HEK293 (cell line): Measurements from ENCODE around the gene ING4.
A peak's percentile ranks its signal among the peaks of the same experiment; 100 is the strongest.

Experiments
- BCL11B ChIP-seq: fragments of 450-650 bp; formaldehyde crosslinking; IDR thresholded peaks from 2 replicates; pipeline ENCODE4 v1.5.1; 2016; ENCODE audit warnings: low read depth, missing biosample characterization, missing genetic modification characterization
- KLF16 ChIP-seq: fragments of 450-650 bp; formaldehyde crosslinking; IDR thresholded peaks from 2 replicates; pipeline ENCODE4 v1.5.1; 2017; ENCODE audit warnings: missing biosample characterization, missing genetic modification characterization
- SP7 ChIP-seq: fragments of 450-650 bp; formaldehyde crosslinking; IDR thresholded peaks from 2 replicates; pipeline ENCODE4 v1.5.1; 2016; ENCODE audit warnings: missing biosample characterization, missing genetic modification characterization
- ZBTB48 ChIP-seq: fragments of 450-650 bp; formaldehyde crosslinking; IDR thresholded peaks from 2 replicates; pipeline ENCODE4 v1.5.1; 2016; ENCODE audit warnings: missing biosample characterization, missing genetic modification characterization
- ZIC2 ChIP-seq: fragments of 450-650 bp; formaldehyde crosslinking; IDR thresholded peaks from 2 replicates; pipeline ENCODE4 v1.5.1; 2016; ENCODE audit warnings: missing biosample characterization, missing genetic modification characterization
- ZNF114 ChIP-seq: fragments of 450-650 bp; formaldehyde crosslinking; IDR thresholded peaks from 2 replicates; pipeline ENCODE4 v1.5.0; 2017; ENCODE audit warnings: missing biosample characterization, missing genetic modification characterization
- ZNF140 ChIP-seq: fragments of 450-650 bp; formaldehyde crosslinking; IDR thresholded peaks from 2 replicates; pipeline ENCODE4 v1.5.1; 2016; ENCODE audit warnings: missing biosample characterization, missing genetic modification characterization
- ZNF157 ChIP-seq: fragments of 450-650 bp; formaldehyde crosslinking; IDR thresholded peaks from 2 replicates; pipeline ENCODE4 v1.5.1; 2016; ENCODE audit warnings: missing biosample characterization, missing genetic modification characterization
- ZNF175 ChIP-seq: fragments of 450-650 bp; formaldehyde crosslinking; IDR thresholded peaks from 2 replicates; pipeline ENCODE4 v1.5.1; 2016; ENCODE audit warnings: missing biosample characterization, missing genetic modification characterization
- ZNF2 ChIP-seq: fragments of 450-650 bp; formaldehyde crosslinking; IDR thresholded peaks from 2 replicates; pipeline ENCODE4 v1.5.1; 2016; ENCODE audit warnings: missing biosample characterization, missing genetic modification characterization
- ZNF211 ChIP-seq: fragments of 450-650 bp; formaldehyde crosslinking; IDR thresholded peaks from 2 replicates; pipeline ENCODE4 v1.5.1; 2016; ENCODE audit warnings: low read depth, missing biosample characterization, missing genetic modification characterization
- ZNF214 ChIP-seq: fragments of 450-650 bp; formaldehyde crosslinking; IDR thresholded peaks from 2 replicates; pipeline ENCODE4 v1.5.1; 2017; ENCODE audit warnings: missing biosample characterization, mild to moderate bottlenecking, missing genetic modification characterization, borderline replicate concordance
- ZNF274 ChIP-seq, 2 experiments: fragments of 200-500 bp in 1 of 2; fragments of 450-650 bp in 1 of 2; sonication (Bioruptor generic) in 1 of 2; formaldehyde crosslinking in 1 of 2; IDR thresholded peaks; 2 replicates each; pipeline versions ENCODE4 v1.5.1 to v1.6.1; 2014 to 2016; ENCODE audit warnings: borderline replicate concordance in 1 of 2, inconsistent platforms in 1 of 2, low read length in 1 of 2, missing biosample characterization in 1 of 2, missing genetic modification characterization in 1 of 2
- ZNF354C ChIP-seq: fragments of 450-650 bp; formaldehyde crosslinking; IDR thresholded peaks from 2 replicates; pipeline ENCODE4 v1.5.1; 2016; ENCODE audit warnings: missing biosample characterization, missing genetic modification characterization, low read depth, borderline replicate concordance
- ZNF426 ChIP-seq: fragments of 450-650 bp; formaldehyde crosslinking; IDR thresholded peaks from 2 replicates; pipeline ENCODE4 v1.5.1; 2017; ENCODE audit warnings: missing biosample characterization, missing genetic modification characterization, mild to moderate bottlenecking, inconsistent platforms, moderate library complexity
- ZNF48 ChIP-seq: fragments of 450-650 bp; formaldehyde crosslinking; IDR thresholded peaks from 2 replicates; pipeline ENCODE4 v1.5.1; 2016; ENCODE audit warnings: missing biosample characterization, missing genetic modification characterization
- ZNF514 ChIP-seq: fragments of 450-650 bp; formaldehyde crosslinking; IDR thresholded peaks from 2 replicates; pipeline ENCODE4 v1.5.1; 2016; ENCODE audit warnings: missing biosample characterization, missing genetic modification characterization
- ZNF544 ChIP-seq: fragments of 450-650 bp; formaldehyde crosslinking; IDR thresholded peaks from 2 replicates; pipeline ENCODE4 v1.5.0; 2017; ENCODE audit warnings: missing biosample characterization, missing genetic modification characterization
- ZNF548 ChIP-seq: fragments of 450-650 bp; formaldehyde crosslinking; IDR thresholded peaks from 2 replicates; pipeline ENCODE4 v1.5.1; 2016; ENCODE audit warnings: missing biosample characterization, missing genetic modification characterization
- ZNF571 ChIP-seq: fragments of 450-650 bp; formaldehyde crosslinking; IDR thresholded peaks from 2 replicates; pipeline ENCODE4 v1.5.0; 2017; ENCODE audit warnings: missing biosample characterization, missing genetic modification characterization
- ZNF664 ChIP-seq: fragments of 450-650 bp; formaldehyde crosslinking; IDR thresholded peaks from 2 replicates; pipeline ENCODE4 v1.5.1; 2016; ENCODE audit warnings: missing biosample characterization, missing genetic modification characterization
- ZNF747 ChIP-seq: fragments of 450-650 bp; formaldehyde crosslinking; IDR thresholded peaks from 2 replicates; pipeline ENCODE4 v1.5.1; 2016; ENCODE audit warnings: missing biosample characterization, missing genetic modification characterization
- ZNF792 ChIP-seq: fragments of 450-650 bp; formaldehyde crosslinking; IDR thresholded peaks from 2 replicates; pipeline ENCODE4 v1.5.1; 2016; ENCODE audit warnings: missing biosample characterization, missing genetic modification characterization
- TF ChIP-seq, protein P1 (sequence below): sonication (generic); formaldehyde crosslinking; IDR thresholded peaks from 2 replicates; pipeline ENCODE4 v1.8.1; 2022; ENCODE audit warnings: mild to moderate bottlenecking, moderate library complexity, missing genetic modification reagents
- TF ChIP-seq, protein P2 (sequence below): fragments of 450-650 bp; formaldehyde crosslinking; IDR thresholded peaks from 2 replicates; pipeline ENCODE4 v1.5.1; 2016; ENCODE audit warnings: missing biosample characterization, missing genetic modification characterization
- TF ChIP-seq, protein P3 (sequence below): fragments of 450-650 bp; IDR thresholded peaks from 2 replicates; pipeline ENCODE4 v1.5.1; 2018; ENCODE audit warnings: missing biosample characterization, mild to moderate bottlenecking, missing genetic modification characterization
- TF ChIP-seq, protein P4 (sequence below): fragments of 450-650 bp; formaldehyde crosslinking; IDR thresholded peaks from 2 replicates; pipeline ENCODE4 v1.5.1; 2016; ENCODE audit warnings: missing biosample characterization, missing genetic modification characterization, low read depth
- TF ChIP-seq, protein P5 (sequence below): fragments of 450-650 bp; formaldehyde crosslinking; IDR thresholded peaks from 2 replicates; pipeline ENCODE4 v1.5.1; 2017; ENCODE audit warnings: missing biosample characterization, mild to moderate bottlenecking, missing genetic modification characterization, moderate library complexity
- TF ChIP-seq, protein P6 (sequence below): fragments of 450-650 bp; formaldehyde crosslinking; IDR thresholded peaks from 2 replicates; pipeline ENCODE4 v1.5.1; 2016; ENCODE audit warnings: missing biosample characterization, missing genetic modification characterization
- TF ChIP-seq, protein P7 (sequence below): IDR thresholded peaks from 2 replicates; pipeline ENCODE4 v1.6.1; 2011; ENCODE audit warnings: mild to moderate bottlenecking, low read depth, low read length, borderline replicate concordance

ING4 gene

DNA sequence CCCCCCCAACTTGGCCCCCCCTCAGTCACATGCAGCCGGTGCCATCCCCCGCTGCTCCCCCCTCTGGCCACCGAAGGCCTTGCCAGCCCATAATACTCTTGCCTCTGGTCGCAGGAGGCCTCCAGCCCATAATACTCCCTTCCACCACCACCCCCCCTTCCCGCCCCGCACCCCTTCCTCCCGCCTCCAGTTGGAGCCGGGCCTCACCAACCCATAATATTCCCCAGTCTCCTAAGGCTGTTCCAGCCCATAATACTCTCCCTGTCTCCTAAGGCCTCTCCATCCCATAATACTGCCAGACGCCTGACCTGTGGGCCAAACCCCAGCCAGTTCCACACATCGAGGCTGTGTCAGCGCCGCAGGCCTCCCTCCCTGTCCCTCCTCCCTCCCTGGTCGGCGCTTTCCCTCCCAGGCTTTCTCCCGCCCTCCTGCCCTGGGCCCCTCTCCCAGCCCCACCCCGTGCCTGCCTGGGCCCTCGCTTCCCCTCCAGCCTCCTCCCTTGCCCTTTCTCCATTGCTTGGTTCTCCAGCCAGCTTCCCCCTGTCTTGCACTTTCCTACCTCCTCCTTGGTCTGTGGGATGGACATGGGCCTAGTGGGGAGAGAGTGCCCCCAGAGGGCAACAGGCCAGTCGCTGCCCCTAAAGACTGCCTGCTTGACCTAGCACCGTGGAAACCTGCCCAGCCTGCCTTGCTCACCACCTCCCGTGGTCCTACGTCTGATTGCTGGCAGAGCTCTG lies 49.0 kb downstream of the ING4 start (continued):
- no peak for TF ChIP-seq ZNF214 (tag by site-specific recombination)
- TF ChIP-seq, protein P1, sequence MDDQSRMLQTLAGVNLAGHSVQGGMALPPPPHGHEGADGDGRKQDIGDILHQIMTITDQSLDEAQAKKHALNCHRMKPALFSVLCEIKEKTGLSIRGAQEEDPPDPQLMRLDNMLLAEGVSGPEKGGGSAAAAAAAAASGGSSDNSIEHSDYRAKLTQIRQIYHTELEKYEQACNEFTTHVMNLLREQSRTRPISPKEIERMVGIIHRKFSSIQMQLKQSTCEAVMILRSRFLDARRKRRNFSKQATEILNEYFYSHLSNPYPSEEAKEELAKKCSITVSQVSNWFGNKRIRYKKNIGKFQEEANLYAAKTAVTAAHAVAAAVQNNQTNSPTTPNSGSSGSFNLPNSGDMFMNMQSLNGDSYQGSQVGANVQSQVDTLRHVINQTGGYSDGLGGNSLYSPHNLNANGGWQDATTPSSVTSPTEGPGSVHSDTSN, result no peak
- TF ChIP-seq KLF16, result peak; percentile 59; the same call in 1 of the 2 replicates
- no peak for TF ChIP-seq ZNF571 (tag by site-specific recombination)
- TF ChIP-seq ZBTB48 (tag by site-specific recombination), result peak; percentile 80; the same call in 1 of the 2 replicates
- TF ChIP-seq ZNF792, result no peak; the same call in 1 of the 2 replicates
- no peak for TF ChIP-seq ZNF747
- no peak for TF ChIP-seq ZNF514 (tag by site-specific recombination)
- TF ChIP-seq, protein P2, sequence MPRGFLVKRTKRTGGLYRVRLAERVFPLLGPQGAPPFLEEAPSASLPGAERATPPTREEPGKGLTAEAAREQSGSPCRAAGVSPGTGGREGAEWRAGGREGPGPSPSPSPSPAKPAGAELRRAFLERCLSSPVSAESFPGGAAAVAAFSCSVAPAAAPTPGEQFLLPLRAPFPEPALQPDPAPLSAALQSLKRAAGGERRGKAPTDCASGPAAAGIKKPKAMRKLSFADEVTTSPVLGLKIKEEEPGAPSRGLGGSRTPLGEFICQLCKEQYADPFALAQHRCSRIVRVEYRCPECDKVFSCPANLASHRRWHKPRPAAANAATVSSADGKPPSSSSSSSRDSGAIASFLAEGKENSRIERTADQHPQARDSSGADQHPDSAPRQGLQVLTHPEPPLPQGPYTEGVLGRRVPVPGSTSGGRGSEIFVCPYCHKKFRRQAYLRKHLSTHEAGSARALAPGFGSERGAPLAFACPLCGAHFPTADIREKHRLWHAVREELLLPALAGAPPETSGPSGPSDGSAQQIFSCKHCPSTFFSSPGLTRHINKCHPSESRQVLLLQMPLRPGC (tag by site-specific recombination), result peak; percentile 72
- TF ChIP-seq, protein P3, sequence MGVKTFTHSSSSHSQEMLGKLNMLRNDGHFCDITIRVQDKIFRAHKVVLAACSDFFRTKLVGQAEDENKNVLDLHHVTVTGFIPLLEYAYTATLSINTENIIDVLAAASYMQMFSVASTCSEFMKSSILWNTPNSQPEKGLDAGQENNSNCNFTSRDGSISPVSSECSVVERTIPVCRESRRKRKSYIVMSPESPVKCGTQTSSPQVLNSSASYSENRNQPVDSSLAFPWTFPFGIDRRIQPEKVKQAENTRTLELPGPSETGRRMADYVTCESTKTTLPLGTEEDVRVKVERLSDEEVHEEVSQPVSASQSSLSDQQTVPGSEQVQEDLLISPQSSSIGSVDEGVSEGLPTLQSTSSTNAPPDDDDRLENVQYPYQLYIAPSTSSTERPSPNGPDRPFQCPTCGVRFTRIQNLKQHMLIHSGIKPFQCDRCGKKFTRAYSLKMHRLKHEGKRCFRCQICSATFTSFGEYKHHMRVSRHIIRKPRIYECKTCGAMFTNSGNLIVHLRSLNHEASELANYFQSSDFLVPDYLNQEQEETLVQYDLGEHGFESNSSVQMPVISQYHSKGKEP (tag by site-specific recombination), result no peak
- no peak for TF ChIP-seq ZNF157 (tag by site-specific recombination)
- no peak for TF ChIP-seq ZNF354C
- no peak for TF ChIP-seq ZNF664 (tag by site-specific recombination)
- no peak; the same call in 1 of the 2 replicates for TF ChIP-seq ZNF2
- TF ChIP-seq, protein P4, sequence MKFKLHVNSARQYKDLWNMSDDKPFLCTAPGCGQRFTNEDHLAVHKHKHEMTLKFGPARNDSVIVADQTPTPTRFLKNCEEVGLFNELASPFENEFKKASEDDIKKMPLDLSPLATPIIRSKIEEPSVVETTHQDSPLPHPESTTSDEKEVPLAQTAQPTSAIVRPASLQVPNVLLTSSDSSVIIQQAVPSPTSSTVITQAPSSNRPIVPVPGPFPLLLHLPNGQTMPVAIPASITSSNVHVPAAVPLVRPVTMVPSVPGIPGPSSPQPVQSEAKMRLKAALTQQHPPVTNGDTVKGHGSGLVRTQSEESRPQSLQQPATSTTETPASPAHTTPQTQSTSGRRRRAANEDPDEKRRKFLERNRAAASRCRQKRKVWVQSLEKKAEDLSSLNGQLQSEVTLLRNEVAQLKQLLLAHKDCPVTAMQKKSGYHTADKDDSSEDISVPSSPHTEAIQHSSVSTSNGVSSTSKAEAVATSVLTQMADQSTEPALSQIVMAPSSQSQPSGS (tag by site-specific recombination), result no peak
- no peak for TF ChIP-seq ZNF548
- TF ChIP-seq ZNF175 (tag by site-specific recombination), result no peak
- TF ChIP-seq ZNF544 (tag by site-specific recombination), result no peak
- TF ChIP-seq, protein P5, sequence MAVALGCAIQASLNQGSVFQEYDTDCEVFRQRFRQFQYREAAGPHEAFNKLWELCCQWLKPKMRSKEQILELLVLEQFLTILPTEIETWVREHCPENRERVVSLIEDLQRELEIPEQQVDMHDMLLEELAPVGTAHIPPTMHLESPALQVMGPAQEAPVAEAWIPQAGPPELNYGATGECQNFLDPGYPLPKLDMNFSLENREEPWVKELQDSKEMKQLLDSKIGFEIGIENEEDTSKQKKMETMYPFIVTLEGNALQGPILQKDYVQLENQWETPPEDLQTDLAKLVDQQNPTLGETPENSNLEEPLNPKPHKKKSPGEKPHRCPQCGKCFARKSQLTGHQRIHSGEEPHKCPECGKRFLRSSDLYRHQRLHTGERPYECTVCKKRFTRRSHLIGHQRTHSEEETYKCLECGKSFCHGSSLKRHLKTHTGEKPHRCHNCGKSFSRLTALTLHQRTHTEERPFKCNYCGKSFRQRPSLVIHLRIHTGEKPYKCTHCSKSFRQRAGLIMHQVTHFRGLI (tag by site-specific recombination), result no peak
- TF ChIP-seq, protein P6, sequence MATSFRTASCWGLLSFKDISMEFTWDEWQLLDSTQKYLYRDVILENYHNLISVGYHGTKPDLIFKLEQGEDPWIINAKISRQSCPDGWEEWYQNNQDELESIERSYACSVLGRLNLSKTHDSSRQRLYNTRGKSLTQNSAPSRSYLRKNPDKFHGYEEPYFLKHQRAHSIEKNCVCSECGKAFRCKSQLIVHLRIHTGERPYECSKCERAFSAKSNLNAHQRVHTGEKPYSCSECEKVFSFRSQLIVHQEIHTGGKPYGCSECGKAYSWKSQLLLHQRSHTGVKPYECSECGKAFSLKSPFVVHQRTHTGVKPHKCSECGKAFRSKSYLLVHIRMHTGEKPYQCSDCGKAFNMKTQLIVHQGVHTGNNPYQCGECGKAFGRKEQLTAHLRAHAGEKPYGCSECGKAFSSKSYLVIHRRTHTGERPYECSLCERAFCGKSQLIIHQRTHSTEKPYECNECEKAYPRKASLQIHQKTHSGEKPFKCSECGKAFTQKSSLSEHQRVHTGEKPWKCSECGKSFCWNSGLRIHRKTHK (tag by site-specific recombination), result no peak
- TF ChIP-seq ZNF48 (tag by site-specific recombination), result no peak
- TF ChIP-seq, protein P7, sequence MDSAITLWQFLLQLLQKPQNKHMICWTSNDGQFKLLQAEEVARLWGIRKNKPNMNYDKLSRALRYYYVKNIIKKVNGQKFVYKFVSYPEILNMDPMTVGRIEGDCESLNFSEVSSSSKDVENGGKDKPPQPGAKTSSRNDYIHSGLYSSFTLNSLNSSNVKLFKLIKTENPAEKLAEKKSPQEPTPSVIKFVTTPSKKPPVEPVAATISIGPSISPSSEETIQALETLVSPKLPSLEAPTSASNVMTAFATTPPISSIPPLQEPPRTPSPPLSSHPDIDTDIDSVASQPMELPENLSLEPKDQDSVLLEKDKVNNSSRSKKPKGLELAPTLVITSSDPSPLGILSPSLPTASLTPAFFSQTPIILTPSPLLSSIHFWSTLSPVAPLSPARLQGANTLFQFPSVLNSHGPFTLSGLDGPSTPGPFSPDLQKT, result no peak
- TF ChIP-seq ZNF211 (tag by site-specific recombination), result no peak
- peak; percentile 87 for TF ChIP-seq ZIC2 (tag by site-specific recombination)
- TF ChIP-seq BCL11B (tag by site-specific recombination), result peak; percentile 76; the same call in 1 of the 2 replicates
- no peak for TF ChIP-seq ZNF274 (IDR thresholded peaks at IDR 0.05; ENCODE audit: low read length)
- TF ChIP-seq ZNF274 (tag by site-specific recombination; IDR thresholded peaks at IDR 0.05; ENCODE audit: borderline replicate concordance), result no peak
- TF ChIP-seq ZNF114, result no peak
- no peak for TF ChIP-seq ZNF426 (tag by site-specific recombination)
- no peak for TF ChIP-seq ZNF140 (tag by site-specific recombination)
- peak; percentile 68; the same call in 1 of the 2 replicates for TF ChIP-seq SP7 (tag by site-specific recombination)
